Heart left ventricle (tissue), 16 donors: ENCODE results near the gene ACADVL. TPM values are rescaled to one million over a fixed set of nuclear protein-coding genes. Genes with fewer than 3 reads are reported as not detected.
A peak's percentile ranks its signal among the peaks of the same experiment; 100 is the strongest.

Experiments
- ATAC-seq, 4 donors: fragments of 200-7000 bp; cut with Tn5 transposase; one replicate each; pipeline ENCODE4 v1.9.1; 2020 to 2022; ENCODE audit warnings: moderate library complexity in 4 of 4, mild to moderate bottlenecking in 3 of 4, moderate number of reproducible peaks in 1 of 4
- DNase-seq, 5 donors: peaks; one replicate each; pipeline ENCODE4 v3.0.0-alpha.2; 2020
- H3K27ac ChIP-seq, 12 donors: fragments of 200-600 bp; sonication (generic) in 4 of 12; one replicate each; pipeline versions ENCODE4 v1.5.0 to v1.8.0; 2016 to 2022; ENCODE audit warnings: mild to moderate bottlenecking in 2 of 12
- H3K27me3 ChIP-seq, 9 donors: fragments of 200-600 bp; sonication (generic) in 2 of 9; one replicate each; pipeline versions ENCODE4 v1.5.1 to v1.8.0; 2016 to 2022; ENCODE audit warnings: mild to moderate bottlenecking in 3 of 9
- H3K36me3 ChIP-seq, 9 donors: fragments of 200-600 bp; sonication (generic) in 2 of 9; one replicate each; pipeline versions ENCODE4 v1.5.0 to v1.8.0; 2018 to 2022; ENCODE audit warnings: mild to moderate bottlenecking in 2 of 9
- H3K4me1 ChIP-seq, 12 donors: fragments of 200-600 bp; sonication (generic) in 4 of 12; one replicate each; pipeline versions ENCODE4 v1.5.0 to v1.8.0; 2016 to 2022; ENCODE audit warnings: mild to moderate bottlenecking in 3 of 12
- H3K4me3 ChIP-seq, 12 donors: fragments of 200-600 bp; sonication (generic) in 4 of 12; one replicate each; pipeline versions ENCODE4 v1.5.0 to v1.8.0; 2017 to 2022; ENCODE audit warnings: mild to moderate bottlenecking in 9 of 12, moderate library complexity in 4 of 12
- H3K9me3 ChIP-seq, 12 donors: fragments of 200-600 bp; sonication (generic) in 4 of 12; one replicate each; pipeline versions ENCODE4 v1.5.0 to v1.8.0; 2016 to 2022; ENCODE audit warnings: mild to moderate bottlenecking in 1 of 12
- POLR2A ChIP-seq, 2 donors: fragments of 450-650 bp; IDR thresholded peaks; one replicate each; pipeline ENCODE4 v1.6.1; 2017; ENCODE audit warnings: antibody characterized with exemption in 2 of 2, mild to moderate bottlenecking in 2 of 2, moderate library complexity in 2 of 2
- WGBS, 4 donors: extraction: QIAGEN DNeasy Blood & Tissue Kit in 2 of 4; methylation state at CpG; one replicate each; pipeline versions ENCODE4 v1.1.5 to v1.1.7; 2013 to 2018; 5-methylcytosine and 5-hydroxymethylcytosine counted together
- intact Hi-C, 10 donors: fragments of 100-400 bp; cut with DNase I; formaldehyde crosslinking; loops; one replicate each; pipeline versions ENCODE4 v1.11.1 to v1.14.2; 2022
- polyA plus RNA-seq, 2 donors: library from polyadenylated mRNA; stranded (reverse); fragments of 200-250 nt; gene quantifications; one replicate each; pipeline ENCODE4 v1.2.3, GENCODE V29; 2013
- total RNA-seq, 9 donors: library from RNA; depleted of rRNA in 2 of 9; stranded (reverse); fragments of >200 nt in 2 of 9; fragmentation: NEBNext Ultra II Directional in 3 of 9; extraction: Animal tissue kit (Norgen Biotek cat#: 25700) in 3 of 9; gene quantifications; one replicate each; pipeline versions ENCODE4 v1.1.0 to v1.2.4, GENCODE V29; 2016 to 2023
- TF ChIP-seq, protein P1 (sequence below), 12 donors: fragments of 200-600 bp; sonication (generic) in 4 of 12; IDR thresholded peaks; one replicate each; pipeline versions ENCODE4 v1.5.0 to v1.8.0; 2018 to 2022; ENCODE audit warnings: antibody characterized with exemption in 12 of 12, mild to moderate bottlenecking in 5 of 12
- donor health status: ischemic (EF 13 %, LVEDD 7.1; RV severe dilation, severe dysfunction).
- donor health status: healthy with polysubstance abuse.
- donor health status: DM: no; HTN: yes; CAD: no.
- donor health status: DM: no; HTN: no; CAD: no.
- donor health status: ischemic (EF 25% LVEDD 6.9; RV normal size, moderate dysfunction).
- donor health status: ischemic (EF 25% LVEDD 5.7; RV mildly dilated, moderate dysfunction).
- donor health status: healthy.
- donor health status: DM: yes; HTN: yes; CAD: no.
- donor health status: ischemic (EF 35%, LVEDD 5.7; RV mildly dilated, moderate dysfunction).
- donor health status: nonischemic (EF 11% LVEDD 7.7; RV severe dilation, severe dysfunction).
- donor health status: DM: yes; HTN: yes; CAD: no.
- donor health status: PGD.
- donor health status: ischemic (EF 29% LVEDD 5.4; RV normal size, mild dysfunction).
- donor health status: nonischemic (EF 23%, LVEDD 6.1; RV moderate dilation, normal function).

ACADVL gene
- total and polyA plus RNA-seq, 11 donors, result 601 to 2,758 (median 1,385) TPM

- ATAC-seq (no peak), DNase-seq (peak in 1 of 5 donors; percentile 53)
- H3K36me3 ChIP-seq, result peaks cover 0 to 89% (median 86%) of the 10 kb centered on the region in 9 donors
- peak overlapping the region in 6 of 12 donors; percentile 8 to 69 (median 26) for H3K27ac ChIP-seq
- intact Hi-C loops, result no loop called here
- H3K9me3 ChIP-seq, result no peaks in the 10 kb centered on the region
- peaks cover 6 to 51% (median 25%) of the 10 kb centered on the region in 12 donors for H3K4me1 ChIP-seq
- H3K27me3 ChIP-seq, result no peaks in the 10 kb centered on the region
- 58 to 67% (median 62%) methylated on average over 8 to 15 of the region's 15 CpGs for WGBS, 4 donors
- TF ChIP-seq POLR2A (IDR thresholded peaks at IDR 0.05), result no peak
- TF ChIP-seq, protein P1, sequence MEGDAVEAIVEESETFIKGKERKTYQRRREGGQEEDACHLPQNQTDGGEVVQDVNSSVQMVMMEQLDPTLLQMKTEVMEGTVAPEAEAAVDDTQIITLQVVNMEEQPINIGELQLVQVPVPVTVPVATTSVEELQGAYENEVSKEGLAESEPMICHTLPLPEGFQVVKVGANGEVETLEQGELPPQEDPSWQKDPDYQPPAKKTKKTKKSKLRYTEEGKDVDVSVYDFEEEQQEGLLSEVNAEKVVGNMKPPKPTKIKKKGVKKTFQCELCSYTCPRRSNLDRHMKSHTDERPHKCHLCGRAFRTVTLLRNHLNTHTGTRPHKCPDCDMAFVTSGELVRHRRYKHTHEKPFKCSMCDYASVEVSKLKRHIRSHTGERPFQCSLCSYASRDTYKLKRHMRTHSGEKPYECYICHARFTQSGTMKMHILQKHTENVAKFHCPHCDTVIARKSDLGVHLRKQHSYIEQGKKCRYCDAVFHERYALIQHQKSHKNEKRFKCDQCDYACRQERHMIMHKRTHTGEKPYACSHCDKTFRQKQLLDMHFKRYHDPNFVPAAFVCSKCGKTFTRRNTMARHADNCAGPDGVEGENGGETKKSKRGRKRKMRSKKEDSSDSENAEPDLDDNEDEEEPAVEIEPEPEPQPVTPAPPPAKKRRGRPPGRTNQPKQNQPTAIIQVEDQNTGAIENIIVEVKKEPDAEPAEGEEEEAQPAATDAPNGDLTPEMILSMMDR (IDR thresholded peaks at IDR 0.05), result no peak
- H3K4me3 ChIP-seq, result no peak overlapping the region
Observed at GRCh38 chr17:7224661-7225111, 4.9 kb downstream of the ACADVL start.

DNA sequence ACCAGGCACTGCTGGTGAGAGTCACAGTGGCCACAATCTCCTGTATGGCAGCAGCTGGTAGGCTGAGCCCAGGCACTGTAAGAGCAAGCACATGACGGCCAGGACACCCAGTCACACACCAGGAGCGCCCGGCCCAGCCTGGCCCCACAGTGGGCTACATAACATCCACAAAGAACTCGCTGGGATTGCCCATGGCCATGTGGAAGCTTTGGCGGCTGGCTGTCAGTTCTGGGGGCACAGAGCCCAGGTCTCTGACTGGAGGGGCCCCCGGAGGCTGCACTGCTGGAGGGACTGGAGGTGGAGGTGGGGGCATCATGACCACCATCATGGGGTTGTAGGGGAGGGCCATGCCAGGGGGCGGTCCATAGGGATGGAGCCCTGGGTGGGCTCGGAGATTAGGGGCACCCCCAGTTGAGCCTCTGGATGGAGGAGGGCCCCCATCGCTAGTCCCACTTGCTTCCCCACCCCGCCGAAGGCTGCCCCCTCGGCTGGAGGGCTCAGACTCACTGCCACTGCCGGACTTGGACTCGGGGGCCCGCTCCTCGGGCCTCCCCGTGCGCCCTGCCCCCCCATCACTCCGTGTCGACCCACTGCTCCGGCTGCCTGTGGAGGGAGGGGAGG is 6.1 kb downstream of the ACADVL start:
- Histone ChIP-seq H3K36me3 (peaks cover 0 to 97% (median 94%) of the 10 kb centered on the region in 9 donors), H3K9me3 (no peaks in the 10 kb centered on the region), H3K4me3 (no peak overlapping the region), H3K27me3 (no peaks in the 10 kb centered on the region), H3K4me1 (peaks cover 2 to 46% (median 22%) of the 10 kb centered on the region in 12 donors), H3K27ac (peak overlapping the region in 7 of 12 donors; percentile 0 to 69 (median 49))
- WGBS, 4 donors, result 40 to 77% (median 73%) methylated on average over 3 to 21 of the region's 21 CpGs
- no peak for TF ChIP-seq POLR2A (IDR thresholded peaks at IDR 0.05)
- TF ChIP-seq, protein P1 (IDR thresholded peaks at IDR 0.05), result no peak
- ATAC-seq, result peak; percentile 11 to 70 (median 40)
- intact Hi-C loops, result no loop called here
- peak in 1 of 5 donors; percentile 66 for DNase-seq

DNA sequence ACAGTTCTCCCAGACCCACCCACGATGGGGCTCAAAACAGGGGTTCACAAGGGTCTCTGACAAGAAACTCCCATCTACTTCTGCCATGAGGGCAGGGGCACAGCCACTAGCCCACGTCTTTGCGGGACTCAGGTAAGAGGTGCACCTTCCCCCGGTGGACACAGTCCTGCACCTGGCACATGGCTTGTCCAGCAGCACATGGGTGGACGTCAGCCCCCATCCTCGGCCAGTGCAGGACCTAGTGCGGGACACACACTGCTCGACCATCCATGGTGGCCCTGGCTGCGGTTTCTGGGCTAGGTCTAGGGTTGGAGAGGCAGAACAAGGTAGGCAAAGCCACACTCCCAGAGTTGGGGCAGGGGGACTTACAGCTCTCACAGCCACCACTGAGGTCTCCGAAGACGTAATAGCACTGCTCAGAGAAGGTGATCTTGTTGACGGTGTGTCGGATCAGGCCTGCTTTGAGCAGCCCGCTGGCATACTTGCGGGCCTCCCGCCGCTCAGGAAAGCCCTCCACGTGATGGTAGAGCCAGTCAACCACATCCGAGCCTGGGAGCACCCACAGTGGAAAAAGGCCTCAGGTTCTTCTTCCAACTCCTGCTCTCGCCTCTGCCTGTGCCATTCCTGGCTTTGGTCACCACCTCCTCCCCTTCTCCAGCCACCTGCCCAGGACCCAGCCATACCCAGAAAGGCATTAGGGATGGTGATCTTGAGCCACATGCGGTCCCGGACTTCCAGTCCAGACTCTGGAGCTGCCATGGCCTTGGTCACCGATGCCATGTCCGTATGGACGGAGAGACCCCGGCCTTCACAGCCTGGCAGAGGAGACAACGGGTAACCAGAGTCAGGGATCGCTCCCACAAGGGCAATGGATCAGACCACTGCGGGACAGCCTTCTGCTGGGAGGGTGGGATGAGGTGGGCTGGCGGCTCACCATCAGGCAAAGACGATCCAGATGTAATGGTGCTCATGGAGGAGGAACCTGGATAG is 7.3 kb downstream of the ACADVL start:
- H3K4me1 ChIP-seq, result peaks cover 0 to 40% (median 11%) of the 10 kb centered on the region in 12 donors
- peak in 1 of 5 donors; percentile 40 for DNase-seq
- no peak overlapping the region for H3K4me3 ChIP-seq
- WGBS, 4 donors, result 92 to 96% (median 95%) methylated on average over 23 to 31 of the region's 31 CpGs
- intact Hi-C loops, result no loop called here
- ATAC-seq, result no peak
- no peaks in the 10 kb centered on the region for H3K27me3 ChIP-seq
- no peak overlapping the region for H3K27ac ChIP-seq
- H3K36me3 ChIP-seq, result peaks cover 0 to 86% (median 82%) of the 10 kb centered on the region in 9 donors
- H3K9me3 ChIP-seq, result no peaks in the 10 kb centered on the region
- TF ChIP-seq, protein P1 (IDR thresholded peaks at IDR 0.05), result no peak
- TF ChIP-seq POLR2A (IDR thresholded peaks at IDR 0.05), result no peak

GRCh38 chr17:7228920-7229319 is 9.2 kb downstream of the ACADVL start:
- ATAC-seq (no peak), DNase-seq (no peak)
- Histone ChIP-seq H3K27me3 (no peaks in the 10 kb centered on the region), H3K9me3 (no peaks in the 10 kb centered on the region), H3K4me1 (peaks cover 5 to 42% (median 17%) of the 10 kb centered on the region in 12 donors), H3K4me3 (no peak overlapping the region), H3K36me3 (peaks cover 0 to 67% (median 63%) of the 10 kb centered on the region in 9 donors), H3K27ac (no peak overlapping the region)
- intact Hi-C loops, result no loop called here
- no peak for TF ChIP-seq POLR2A (IDR thresholded peaks at IDR 0.05)
- TF ChIP-seq, protein P1 (IDR thresholded peaks at IDR 0.05), result no peak
- 89 to 92% (median 91%) methylated on average over 13 to 14 of the region's 14 CpGs for WGBS, 4 donors
